Chondrocyte (in vitro differentiated cells): ENCODE results near the gene PTPRU. TPM values are rescaled to one million over a fixed set of nuclear protein-coding genes. Genes with fewer than 3 reads are reported as not detected.
A peak's percentile ranks its signal among the peaks of the same experiment; 100 is the strongest.

Source experiments
- DNase-seq: peaks from one replicate; pipeline ENCODE4 v3.0.0; 2021; ENCODE audit warnings: mixed read lengths, low spot score
- H3K27ac Mint-ChIP-seq: one replicate; pipeline ENCODE4 v1.8.0; 2021; ENCODE audit warnings: mild to moderate bottlenecking, moderate library complexity, mixed read lengths; ENCODE audit not compliant: unreplicated experiment
- H3K27me3 Mint-ChIP-seq: 2 replicates; pipeline ENCODE4 v1.8.0; 2021; ENCODE audit warnings: low read depth, mixed read lengths
- H3K36me3 Mint-ChIP-seq: 2 replicates; pipeline ENCODE4 v1.8.0; 2021; ENCODE audit warnings: low read depth, mixed read lengths
- H3K4me1 Mint-ChIP-seq: 2 replicates; pipeline ENCODE4 v1.8.0; 2021; ENCODE audit warnings: low read depth, mild to moderate bottlenecking, mixed read lengths
- H3K4me3 Mint-ChIP-seq: one replicate; pipeline ENCODE4 v1.8.0; 2021; ENCODE audit warnings: mild to moderate bottlenecking, moderate library complexity, mixed read lengths; ENCODE audit not compliant: unreplicated experiment
- H3K9me3 Mint-ChIP-seq: 2 replicates; pipeline ENCODE4 v1.8.0; 2021; ENCODE audit warnings: low read depth, mixed read lengths
- CTCF ChIP-seq: fragments of 200-600 bp; sonication (generic); IDR thresholded peaks from 2 replicates; pipeline ENCODE4 v1.5.0; 2021; ENCODE audit warnings: antibody characterized with exemption, mild to moderate bottlenecking, moderate library complexity
- total RNA-seq: library from RNA; stranded (reverse); gene quantifications from 3 replicates; pipeline ENCODE4 v1.2.1, GENCODE V29; 2021

The PTPRU gene
- total RNA-seq, 1 donor from 2014 or later, result 12.6 TPM

GRCh38 chr1:29281571-29281970 lies 45.2 kb downstream of the PTPRU start:
- Mint-ChIP-seq H3K27me3 (no peaks in the 10 kb centered on the region), H3K27ac (no peak overlapping the region), H3K4me3 (no peak overlapping the region)

GRCh38 chr1:29282135-29282923 lies 46.0 kb downstream of the PTPRU start:
- H3K27me3 Mint-ChIP-seq, result no peaks in the 10 kb centered on the region
- no peak overlapping the region for H3K4me3 Mint-ChIP-seq
- no peaks in the 10 kb centered on the region for H3K9me3 Mint-ChIP-seq
- no peak overlapping the region for H3K27ac Mint-ChIP-seq
- DNase-seq, result peak; percentile 72
- no peak for TF ChIP-seq CTCF
- H3K36me3 Mint-ChIP-seq, result peaks cover 1% of the 10 kb centered on the region
- H3K4me1 Mint-ChIP-seq, result no peaks in the 10 kb centered on the region

More at GRCh38 chr1:29281571-29281970, 45.2 kb downstream of the PTPRU start:
- H3K4me1 Mint-ChIP-seq, result no peaks in the 10 kb centered on the region
- DNase-seq, result no peak
- peaks cover 5% of the 10 kb centered on the region for H3K36me3 Mint-ChIP-seq
- TF ChIP-seq CTCF, result no peak
- H3K9me3 Mint-ChIP-seq, result peaks cover 3% of the 10 kb centered on the region

GRCh38 chr1:29282924-29283803 lies 46.8 kb downstream of the PTPRU start:
- Mint-ChIP-seq H3K27ac (no peak overlapping the region), H3K27me3 (no peaks in the 10 kb centered on the region), H3K4me3 (no peak overlapping the region), H3K36me3 (peaks cover under 1% of the 10 kb centered on the region), H3K4me1 (no peaks in the 10 kb centered on the region), H3K9me3 (no peaks in the 10 kb centered on the region)
- peak; percentile 43 for DNase-seq
- TF ChIP-seq CTCF, result no peak

GRCh38 chr1:29283804-29284195 lies 47.5 kb downstream of the PTPRU start:
- Mint-ChIP-seq H3K4me3 (no peak overlapping the region), H3K4me1 (no peaks in the 10 kb centered on the region), H3K27ac (no peak overlapping the region), H3K9me3 (no peaks in the 10 kb centered on the region), H3K27me3 (no peaks in the 10 kb centered on the region), H3K36me3 (no peaks in the 10 kb centered on the region)
- DNase-seq, result peak; percentile 72
- no peak for TF ChIP-seq CTCF

- H3K36me3 Mint-ChIP-seq, result no peaks in the 10 kb centered on the region
- no peak for TF ChIP-seq CTCF
- no peak overlapping the region for H3K27ac Mint-ChIP-seq
- no peaks in the 10 kb centered on the region for H3K4me1 Mint-ChIP-seq
- no peaks in the 10 kb centered on the region for H3K9me3 Mint-ChIP-seq
- H3K4me3 Mint-ChIP-seq, result no peak overlapping the region
- no peaks in the 10 kb centered on the region for H3K27me3 Mint-ChIP-seq
- peak; percentile 71 for DNase-seq
These were observed 48.1 kb downstream of the PTPRU start for GRCh38 chr1:29284286-29284960.
